HCT116 (cell line): ENCODE data around the gene UTP20. TPM values are rescaled to one million over a fixed set of nuclear protein-coding genes. Genes with fewer than 3 reads are reported as not detected.

ENCODE experiments used
- ATAC-seq: fragments of 200-7000 bp; cut with Tn5 transposase; 2 replicates; pipeline ENCODE4 v1.9.1; 2020; ENCODE audit warnings: mild to moderate bottlenecking, moderate library complexity
- BruUV-seq: library from RNA; stranded (reverse); fragments of 400-500 nt; replicated peaks from 2 replicates; lab custom pipeline; 2021; lab: Mats Ljungman, UMichigan
- CTCF ChIA-PET: fragments of 300-600 bp; sonication (Branson Sonifier 250); formaldehyde crosslinking; loops from one replicate; lab custom pipeline; 2021; ENCODE audit warnings: antibody characterized with exemption; lab: Charles Lee
- POLR2A ChIA-PET: fragments of 300-600, 350-600 bp; sonication (Branson Sonifier 250); formaldehyde crosslinking; loops from one replicate; lab custom pipeline; 2021; ENCODE audit warnings: antibody characterized with exemption; lab: Charles Lee
- RAD21 ChIA-PET, 2 experiments: fragments of 300-600 bp; sonication (Branson Sonifier 250); formaldehyde crosslinking; loops; one replicate each; lab custom pipeline; 2023; ENCODE audit warnings: low total read pairs in 2 of 2; ENCODE audit not compliant: uncharacterized antibody in 2 of 2, unreplicated experiment in 2 of 2, low non-redundant PET in 1 of 2; lab: Charles Lee
- DNase-seq: peaks from one replicate; pipeline ENCODE4 v3.0.0-alpha.2; 2010; ENCODE audit warnings: low read depth, low spot score
- H2AFZ ChIP-seq: fragments of 200-600 bp; shearing (Covaris generic), sonication (generic); 2 replicates; pipeline ENCODE4 v1.6.1; 2017; ENCODE audit warnings: low read depth, mixed run types, mixed read lengths, antibody characterized with exemption, low read length; ENCODE audit not compliant: poor library complexity, severe bottlenecking
- H3K27ac ChIP-seq: 2 replicates; pipeline ENCODE4 v1.5.1; 2012; ENCODE audit warnings: low read depth, low read length
- H3K27me3 ChIP-seq: fragments of 200-600 bp; sonication (generic); 2 replicates; pipeline ENCODE4 v1.6.1; 2016; ENCODE audit warnings: mixed run types, low read length, mixed read lengths; ENCODE audit not compliant: insufficient read depth
- H3K36me3 ChIP-seq, 2 experiments: fragments of 200-500 bp in 1 of 2; fragments of 200-600 bp in 1 of 2; sonication (Bioruptor generic) in 1 of 2; sonication (generic) in 1 of 2; 2 replicates each; pipeline versions ENCODE4 v1.5.1 to v1.6.1; 2014 to 2016; ENCODE audit warnings: low read length in 2 of 2, inconsistent platforms in 1 of 2, mixed read lengths in 1 of 2, mixed run types in 1 of 2; ENCODE audit not compliant: insufficient read depth in 2 of 2, control insufficient read depth in 1 of 2
- H3K4me1 ChIP-seq, 2 experiments: fragments of 200-600 bp in 1 of 2; sonication (generic) in 1 of 2; 2 replicates each; pipeline versions ENCODE4 v1.5.1 to v1.6.1; 2012 to 2017; ENCODE audit warnings: low read length in 2 of 2, inconsistent platforms in 1 of 2, mild to moderate bottlenecking in 1 of 2, mixed read lengths in 1 of 2, mixed run types in 1 of 2, moderate library complexity in 1 of 2; ENCODE audit not compliant: insufficient read depth in 2 of 2, control insufficient read depth in 1 of 2
- H3K4me2 ChIP-seq: fragments of 200-600 bp; sonication (generic); 2 replicates; pipeline ENCODE4 v1.6.1; 2017; ENCODE audit warnings: mixed run types, low read length, mixed read lengths
- H3K4me3 ChIP-seq, 2 experiments: fragments of 200-600 bp in 1 of 2; sonication (generic) in 1 of 2; replicated peaks in 1 of 2; 2 replicates each; pipeline ENCODE4 v1.5.1; 2011 to 2016; ENCODE audit warnings: low read length in 2 of 2, control low read depth in 1 of 2, low read depth in 1 of 2, mild to moderate bottlenecking in 1 of 2, mixed read lengths in 1 of 2, mixed run types in 1 of 2
- H3K79me2 ChIP-seq: fragments of 200-600 bp; sonication (generic); 2 replicates; pipeline ENCODE4 v1.6.1; 2017; ENCODE audit warnings: mild to moderate bottlenecking, mixed run types, low read length, moderate library complexity, mixed read lengths; ENCODE audit not compliant: insufficient read depth
- H3K9ac ChIP-seq: fragments of 200-600 bp; sonication (generic); 2 replicates; pipeline ENCODE4 v1.6.1; 2016; ENCODE audit warnings: low read length, mixed read lengths
- H3K9me2 ChIP-seq: fragments of 200-600 bp; sonication (generic), shearing (Covaris generic); 2 replicates; pipeline ENCODE4 v1.6.1; 2017; ENCODE audit warnings: mixed run types, mild to moderate bottlenecking, moderate library complexity; ENCODE audit not compliant: insufficient read depth
- H3K9me3 ChIP-seq, 2 experiments: fragments of 200-500 bp in 1 of 2; fragments of 200-600 bp in 1 of 2; sonication (Bioruptor generic) in 1 of 2; sonication (generic) in 1 of 2; 2 replicates each; pipeline ENCODE4 v1.6.1; 2014 to 2017; ENCODE audit warnings: low read length in 2 of 2, mixed read lengths in 2 of 2, inconsistent platforms in 1 of 2, low read depth in 1 of 2, mild to moderate bottlenecking in 1 of 2, mixed run types in 1 of 2, moderate library complexity in 1 of 2; ENCODE audit not compliant: control insufficient read depth in 1 of 2, insufficient read depth in 1 of 2
- H4K20me1 ChIP-seq: fragments of 200-600 bp; sonication (generic), shearing (Covaris generic); 2 replicates; pipeline ENCODE4 v1.6.1; 2017; ENCODE audit warnings: mixed run types, mild to moderate bottlenecking, moderate library complexity; ENCODE audit not compliant: insufficient read depth
- ATF3 ChIP-seq: IDR thresholded peaks from 2 replicates; pipeline ENCODE4 v1.6.1; 2012
- CBX3 ChIP-seq: IDR thresholded peaks from 2 replicates; pipeline ENCODE4 v1.6.1; 2012; ENCODE audit warnings: low read depth
- CEBPB ChIP-seq: IDR thresholded peaks from 2 replicates; pipeline ENCODE4 v1.6.1; 2012; ENCODE audit warnings: low read depth
- EGR1 ChIP-seq: IDR thresholded peaks from 2 replicates; pipeline ENCODE4 v1.6.1; 2012; ENCODE audit warnings: low read depth
- EZH2 ChIP-seq: fragments of 200-600 bp; sonication (generic); IDR thresholded peaks from 2 replicates; pipeline ENCODE4 v1.6.1; 2017; ENCODE audit warnings: antibody characterized with exemption, mixed run types
- FOSL1 ChIP-seq: IDR thresholded peaks from 2 replicates; pipeline ENCODE4 v1.6.1; 2012; ENCODE audit warnings: low read depth
- JUND ChIP-seq: IDR thresholded peaks from 2 replicates; pipeline ENCODE4 v1.6.1; 2012
- MAX ChIP-seq: IDR thresholded peaks from 2 replicates; pipeline ENCODE4 v1.6.1; 2012
- POLR2A ChIP-seq: IDR thresholded peaks from 2 replicates; pipeline ENCODE4 v1.7.0; 2011; ENCODE audit warnings: borderline replicate concordance; ENCODE audit not compliant: insufficient read depth, insufficient read length; ENCODE audit errors: extremely low read depth
- SP1 ChIP-seq: IDR thresholded peaks from 2 replicates; pipeline ENCODE4 v1.6.1; 2012; ENCODE audit warnings: low read depth
- SRF ChIP-seq: IDR thresholded peaks from 2 replicates; pipeline ENCODE4 v1.6.1; 2012; ENCODE audit warnings: low read depth
- YY1 ChIP-seq: IDR thresholded peaks from 2 replicates; pipeline ENCODE4 v1.6.1; 2011; ENCODE audit warnings: low read length, low read depth, moderate library complexity, mild to moderate bottlenecking; ENCODE audit not compliant: insufficient replicate concordance; ENCODE audit errors: extremely low read depth
- ZFX ChIP-seq: fragments of 450-650 bp; IDR thresholded peaks from 2 replicates; pipeline ENCODE4 v1.6.1; 2017
- ZNF274 ChIP-seq: fragments of 200-500 bp; sonication (Bioruptor generic); IDR thresholded peaks from 2 replicates; pipeline ENCODE4 v1.6.1; 2014; ENCODE audit warnings: mild to moderate bottlenecking, low read depth, low read length, inconsistent platforms
- intact Hi-C: fragments of 100-400 bp; cut with micrococcal nuclease; formaldehyde crosslinking; loops from 2 replicates; pipeline ENCODE4 v1.10.0; 2022
- total RNA-seq: library from RNA; stranded (reverse); gene quantifications from one replicate; pipeline ENCODE4 v1.2.1, GENCODE V29; 2021; ENCODE audit not compliant: unreplicated experiment
- TF ChIP-seq, protein P1 (sequence below): IDR thresholded peaks from 2 replicates; pipeline ENCODE4 v1.6.1; 2011; ENCODE audit warnings: mild to moderate bottlenecking, low read length, moderate library complexity; ENCODE audit not compliant: insufficient replicate concordance; ENCODE audit errors: extremely low read depth

UTP20 gene
- total RNA-seq, 1 experiment from 2014 or later: 19.3 TPM

- TF ChIP-seq ATF3 (no peak), POLR2A (no peak), MAX (no peak), EZH2 (no peak), EGR1 (no peak), ZFX (no peak), ZNF274 (no peak), FOSL1 (no peak), SP1 (no peak), CBX3 (no peak)
- TF ChIP-seq, protein P1, sequence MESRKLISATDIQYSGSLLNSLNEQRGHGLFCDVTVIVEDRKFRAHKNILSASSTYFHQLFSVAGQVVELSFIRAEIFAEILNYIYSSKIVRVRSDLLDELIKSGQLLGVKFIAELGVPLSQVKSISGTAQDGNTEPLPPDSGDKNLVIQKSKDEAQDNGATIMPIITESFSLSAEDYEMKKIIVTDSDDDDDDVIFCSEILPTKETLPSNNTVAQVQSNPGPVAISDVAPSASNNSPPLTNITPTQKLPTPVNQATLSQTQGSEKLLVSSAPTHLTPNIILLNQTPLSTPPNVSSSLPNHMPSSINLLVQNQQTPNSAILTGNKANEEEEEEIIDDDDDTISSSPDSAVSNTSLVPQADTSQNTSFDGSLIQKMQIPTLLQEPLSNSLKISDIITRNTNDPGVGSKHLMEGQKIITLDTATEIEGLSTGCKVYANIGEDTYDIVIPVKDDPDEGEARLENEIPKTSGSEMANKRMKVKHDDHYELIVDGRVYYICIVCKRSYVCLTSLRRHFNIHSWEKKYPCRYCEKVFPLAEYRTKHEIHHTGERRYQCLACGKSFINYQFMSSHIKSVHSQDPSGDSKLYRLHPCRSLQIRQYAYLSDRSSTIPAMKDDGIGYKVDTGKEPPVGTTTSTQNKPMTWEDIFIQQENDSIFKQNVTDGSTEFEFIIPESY: no peak
These were observed 71.8 kb downstream of the UTP20 start (continued) for GRCh38 chr12:101351682-101352081.

- Histone ChIP-seq H3K9me3 (no peaks in the 10 kb centered on the region), H3K79me2 (no peaks in the 10 kb centered on the region), H3K27ac (no peak overlapping the region), H3K4me3 (no peak overlapping the region), H3K36me3 (peaks cover 6 to 25% of the 10 kb centered on the region in 2 experiments), H2AFZ (no peak overlapping the region), H3K9ac (no peak overlapping the region), H3K27me3 (no peaks in the 10 kb centered on the region), H3K9me2 (no peaks in the 10 kb centered on the region), H3K4me1 (no peaks in the 10 kb centered on the region), H3K4me2 (no peak overlapping the region), H4K20me1 (no peaks in the 10 kb centered on the region)
- DNase-seq (no peak), ATAC-seq (no peak)
- ChIA-PET POLR2A (no interaction called here), RAD21 (no interaction called here), CTCF (no interaction called here)
- intact Hi-C loops: no loop called here
- no TSS peak for BruUV-seq
- TF ChIP-seq CBX3 (no peak), ZNF274 (no peak), ATF3 (no peak), SRF (no peak), MAX (no peak), JUND (no peak), YY1 (no peak), CEBPB (no peak), EGR1 (no peak), SP1 (no peak)
These were observed 76.9 kb downstream of the UTP20 start for GRCh38 chr12:101356794-101357193.
